Stimulated activated CD4-positive, alpha-beta T cell treated with anti-CD3 and anti-CD28 coated beads, Interleukin-4, amount 100 ng/mL, for 24 hours (primary cell): ENCODE data around the gene SHC3.
"Not testable (repeated sequence)": the region's sequence is repeated elsewhere in the genome, so short reads cannot be mapped to it uniquely, and the experiment has no call there.

Experiments used
- DNase-seq: peaks from one replicate; pipeline ENCODE4 v3.0.0-alpha.2; 2020

SHC3 gene, protein sequence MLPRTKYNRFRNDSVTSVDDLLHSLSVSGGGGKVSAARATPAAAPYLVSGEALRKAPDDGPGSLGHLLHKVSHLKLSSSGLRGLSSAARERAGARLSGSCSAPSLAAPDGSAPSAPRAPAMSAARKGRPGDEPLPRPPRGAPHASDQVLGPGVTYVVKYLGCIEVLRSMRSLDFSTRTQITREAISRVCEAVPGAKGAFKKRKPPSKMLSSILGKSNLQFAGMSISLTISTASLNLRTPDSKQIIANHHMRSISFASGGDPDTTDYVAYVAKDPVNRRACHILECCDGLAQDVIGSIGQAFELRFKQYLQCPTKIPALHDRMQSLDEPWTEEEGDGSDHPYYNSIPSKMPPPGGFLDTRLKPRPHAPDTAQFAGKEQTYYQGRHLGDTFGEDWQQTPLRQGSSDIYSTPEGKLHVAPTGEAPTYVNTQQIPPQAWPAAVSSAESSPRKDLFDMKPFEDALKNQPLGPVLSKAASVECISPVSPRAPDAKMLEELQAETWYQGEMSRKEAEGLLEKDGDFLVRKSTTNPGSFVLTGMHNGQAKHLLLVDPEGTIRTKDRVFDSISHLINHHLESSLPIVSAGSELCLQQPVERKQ

DNA sequence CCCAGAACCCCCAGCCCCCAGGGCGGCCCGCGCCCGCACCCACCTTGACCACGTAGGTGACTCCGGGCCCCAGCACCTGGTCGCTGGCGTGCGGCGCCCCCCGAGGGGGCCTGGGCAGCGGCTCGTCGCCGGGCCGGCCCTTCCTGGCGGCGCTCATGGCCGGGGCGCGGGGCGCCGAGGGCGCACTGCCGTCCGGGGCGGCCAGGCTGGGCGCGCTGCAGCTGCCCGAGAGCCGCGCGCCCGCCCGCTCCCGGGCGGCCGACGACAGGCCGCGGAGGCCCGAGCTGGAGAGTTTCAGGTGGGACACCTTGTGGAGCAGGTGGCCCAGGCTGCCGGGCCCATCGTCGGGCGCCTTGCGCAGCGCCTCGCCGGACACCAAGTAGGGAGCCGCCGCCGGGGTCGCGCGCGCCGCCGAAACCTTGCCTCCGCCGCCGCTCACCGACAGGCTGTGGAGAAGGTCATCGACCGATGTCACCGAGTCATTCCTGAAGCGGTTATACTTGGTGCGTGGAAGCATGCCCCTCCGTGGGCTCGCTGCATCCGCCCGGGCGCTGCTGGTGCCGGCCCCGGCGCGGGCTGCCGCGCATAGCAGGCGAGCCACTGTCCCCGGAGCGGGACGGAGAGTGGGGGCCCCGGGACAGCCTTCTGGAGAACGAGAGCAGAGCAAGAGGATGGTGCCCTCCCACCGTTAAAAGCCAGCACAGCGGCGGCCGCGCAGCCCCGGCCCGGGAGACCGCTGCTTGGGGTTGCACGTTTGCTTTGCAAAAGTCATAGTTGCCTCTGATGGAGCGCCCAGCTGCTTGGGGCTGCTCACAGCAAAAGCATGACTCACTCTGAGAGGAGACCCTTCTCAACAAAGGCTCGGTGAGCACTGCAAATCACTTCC is at the start of gene SHC3:
Gene SHC3 (minus strand): TSS at position 875 of the 886 bp plus-strand sequence. CDS start 358 bp downstream, at position 517.
- no peak for DNase-seq

DNA sequence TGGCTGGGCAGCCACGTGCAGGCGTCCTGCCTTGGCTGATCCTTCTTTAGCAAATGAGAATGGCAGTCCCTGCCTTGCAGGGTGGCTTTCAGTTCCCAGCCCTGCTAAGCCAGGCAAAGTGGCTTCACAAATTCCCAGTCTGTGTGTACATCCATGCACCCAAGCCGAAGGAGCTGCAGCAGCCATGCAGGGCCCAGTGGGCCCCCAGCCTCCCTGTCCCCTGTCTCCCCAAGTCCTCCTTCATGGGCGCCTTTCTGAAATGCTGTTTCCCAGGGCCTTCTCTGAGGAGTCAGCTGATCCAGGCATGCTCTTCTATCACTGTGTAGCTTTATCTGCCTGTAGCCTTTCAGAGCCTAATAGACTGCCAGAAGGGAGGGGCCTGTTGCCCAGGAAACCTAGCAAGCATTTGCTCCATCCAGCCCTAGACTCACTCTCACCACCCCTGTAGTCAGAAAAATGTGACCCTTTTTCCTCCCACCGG is 47.4 kb upstream of the SHC3 start:
- DNase-seq: no peak

DNA sequence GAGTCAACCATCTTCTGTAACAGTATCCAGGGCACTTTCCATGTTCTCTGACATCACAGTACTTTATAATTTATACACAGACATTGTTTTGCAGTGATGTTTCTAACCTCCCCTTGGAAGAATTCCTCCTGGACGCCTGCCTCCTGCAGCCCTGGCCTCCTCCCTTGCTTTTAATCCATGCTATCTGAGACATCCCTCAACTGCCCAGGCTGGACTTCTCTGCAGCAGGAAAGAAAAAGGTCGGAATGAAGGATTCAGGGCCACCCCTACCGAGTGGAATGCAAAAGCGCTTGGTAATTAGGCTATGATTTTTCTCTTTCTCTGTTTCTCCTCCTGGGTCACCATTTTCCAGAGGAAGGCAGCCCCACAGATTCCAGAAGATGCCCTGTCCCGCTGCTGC is 47.0 kb upstream of the SHC3 start:
- no peak for DNase-seq

DNA sequence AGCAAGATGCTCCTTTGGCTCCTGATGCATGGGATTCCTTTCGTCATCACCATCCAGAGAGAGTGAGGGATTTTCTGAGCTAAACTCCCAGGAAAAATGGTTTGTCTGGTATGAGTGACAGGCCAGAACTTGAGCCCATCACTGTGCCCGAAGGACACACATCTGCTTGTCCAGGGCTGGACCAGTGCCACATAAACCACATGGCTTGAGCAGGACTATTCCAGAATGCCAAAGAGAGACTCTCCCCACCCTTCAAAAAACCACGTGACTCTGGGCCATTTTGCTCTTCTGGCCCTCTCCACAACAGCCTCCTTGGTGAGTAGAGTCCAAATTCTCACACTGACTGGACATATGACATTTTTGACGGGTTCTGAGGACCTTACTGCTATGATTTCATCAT is 46.4 kb upstream of the SHC3 start:
- no peak for DNase-seq

DNA sequence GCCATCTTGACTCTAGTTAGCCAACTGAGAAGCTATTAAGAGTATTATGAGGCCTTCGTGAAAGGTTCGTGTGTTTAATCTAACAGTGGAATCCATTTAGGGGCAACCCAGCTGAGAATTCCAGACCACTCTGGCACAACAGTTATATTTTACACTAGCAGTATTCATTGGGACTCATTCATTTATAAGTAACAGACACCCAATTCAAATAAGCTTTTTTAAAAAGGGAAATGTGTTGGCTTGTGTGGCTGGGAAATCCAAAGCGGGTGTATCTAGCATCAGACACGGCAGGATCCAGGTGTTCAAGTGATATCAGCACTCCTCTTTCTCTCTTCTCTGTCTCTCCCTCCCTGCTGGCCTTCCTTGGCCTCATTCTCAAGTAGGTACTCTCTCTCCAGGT is 46.0 kb upstream of the SHC3 start:
- DNase-seq: no peak

DNA sequence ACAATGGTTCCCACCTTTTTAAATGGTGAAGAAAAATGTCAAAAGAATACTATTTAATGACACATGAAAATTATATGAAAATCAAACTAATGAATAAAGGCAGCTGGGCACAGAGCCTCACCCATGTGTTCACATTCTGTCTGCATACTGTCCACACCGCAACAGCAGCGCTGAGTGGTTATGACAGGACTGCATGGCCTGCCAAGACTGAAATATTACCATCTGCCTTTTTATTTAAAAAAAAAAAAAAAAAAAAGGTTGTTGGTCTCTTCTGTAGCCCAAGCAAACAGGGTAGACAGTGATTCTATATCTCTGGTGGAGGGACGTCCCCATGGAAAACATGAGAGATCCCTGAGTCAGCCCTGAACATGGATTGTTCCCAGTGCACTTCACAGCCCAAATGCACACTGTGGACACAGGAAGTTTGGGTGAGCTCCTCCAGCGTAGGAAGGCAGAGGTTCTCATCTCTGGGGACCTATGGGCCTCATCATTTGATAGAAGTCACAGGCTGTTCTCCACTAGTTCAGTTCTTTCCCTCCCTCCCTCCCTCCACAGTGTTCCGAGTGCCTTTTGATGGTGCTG is 44.9 kb upstream of the SHC3 start:
- DNase-seq: no peak

DNA sequence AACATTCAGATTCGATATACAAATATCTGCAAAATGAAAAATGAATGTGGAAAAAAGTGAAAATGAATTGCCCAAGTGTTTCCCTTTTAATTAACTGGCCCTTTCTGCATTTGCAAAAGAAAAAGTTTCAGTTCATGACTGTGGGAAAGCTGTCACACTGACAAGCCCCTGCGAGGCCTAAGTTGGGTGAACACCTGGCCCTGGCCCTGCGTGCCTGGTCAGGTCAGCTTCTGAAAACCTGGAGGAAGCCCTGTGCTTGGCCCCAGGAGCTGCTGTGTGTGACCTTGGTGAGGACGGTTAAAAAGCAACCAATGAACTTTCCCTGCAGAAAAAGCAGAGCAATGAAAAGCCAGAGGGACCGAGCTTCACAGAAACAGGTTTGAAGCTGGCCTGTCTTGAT is 41.0 kb upstream of the SHC3 start:
- DNase-seq: no peak

DNA sequence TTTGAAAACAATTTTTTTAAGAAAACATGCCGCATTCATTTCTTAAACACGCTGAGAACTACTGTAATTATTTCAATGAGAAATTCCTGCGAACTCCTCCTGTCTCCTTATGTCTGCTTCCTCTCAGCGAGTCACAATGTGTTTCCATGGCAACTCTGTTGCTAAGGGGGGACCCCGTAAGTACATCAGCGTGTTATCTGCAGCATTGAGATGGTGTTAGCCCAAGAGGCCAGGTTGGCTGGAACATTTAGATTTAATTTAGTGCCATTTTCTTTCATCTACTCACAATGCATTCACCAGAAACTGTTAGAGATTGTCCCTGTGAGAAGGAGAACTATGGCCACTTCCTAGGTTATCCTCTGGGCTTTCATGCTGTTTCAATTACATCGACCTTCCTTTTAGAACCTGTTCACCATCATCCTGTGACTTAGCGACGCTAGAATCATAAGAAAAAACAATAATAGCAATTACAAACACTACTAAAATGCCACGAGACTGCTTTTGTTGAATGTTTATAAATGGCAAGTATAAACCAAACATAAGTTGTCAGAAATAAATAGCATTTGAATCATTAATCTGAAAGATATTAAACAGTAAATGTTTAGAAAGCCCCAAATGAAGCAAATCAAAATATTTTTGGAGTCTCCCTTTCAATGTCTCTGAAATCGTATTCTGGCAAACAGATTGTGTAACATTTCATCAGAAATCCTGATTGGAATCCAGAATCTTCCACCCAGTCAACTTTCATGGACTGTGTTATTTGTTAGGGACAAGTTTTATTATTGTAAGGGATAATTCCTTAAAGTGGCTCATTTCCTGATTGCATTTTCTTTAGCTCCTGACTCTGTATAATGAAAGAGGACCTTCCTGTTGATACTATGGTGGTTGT is 39.7 kb upstream of the SHC3 start:
- no peak for DNase-seq

DNA sequence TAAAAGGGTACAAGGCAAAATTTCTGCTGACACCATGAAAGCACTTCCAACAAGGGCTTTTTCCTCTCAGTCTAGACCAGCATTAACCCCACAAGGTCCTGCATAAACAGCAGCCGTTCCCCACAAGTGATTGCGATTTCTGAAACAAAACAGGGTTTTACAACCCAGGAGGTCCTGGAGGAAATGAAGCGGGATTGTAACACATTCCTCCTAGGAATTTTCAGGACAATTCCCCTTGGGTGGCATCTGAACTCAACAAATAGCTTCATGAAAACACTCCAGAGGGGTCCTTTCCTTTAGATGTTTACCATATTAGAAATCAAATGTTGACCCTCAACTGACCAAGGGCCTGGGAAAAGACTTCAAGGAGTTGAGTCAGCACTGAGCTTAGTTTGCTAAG is 36.7 kb upstream of the SHC3 start:
- no peak for DNase-seq

DNA sequence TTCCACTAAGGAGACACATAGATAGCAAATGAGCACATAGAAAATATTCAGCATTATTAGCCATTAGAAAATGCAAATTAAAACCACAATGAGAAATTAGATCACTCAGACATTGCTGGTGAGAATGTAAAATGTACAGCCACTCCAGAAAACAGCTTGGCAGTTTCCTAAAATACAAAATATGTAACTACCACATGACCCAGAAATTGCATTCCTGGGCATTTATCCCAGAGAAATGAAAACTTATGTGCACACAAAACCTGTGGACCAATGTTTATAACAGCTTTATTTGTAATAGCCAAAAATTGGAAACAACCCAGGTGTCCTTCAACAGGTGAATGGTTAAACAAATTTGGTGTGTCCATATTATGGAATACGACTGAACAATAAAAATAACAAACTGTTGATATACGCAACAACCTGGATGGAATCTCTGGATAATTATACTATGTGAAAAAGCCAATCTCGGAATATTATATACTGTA is 34.8 kb upstream of the SHC3 start:
- no peak for DNase-seq

DNA sequence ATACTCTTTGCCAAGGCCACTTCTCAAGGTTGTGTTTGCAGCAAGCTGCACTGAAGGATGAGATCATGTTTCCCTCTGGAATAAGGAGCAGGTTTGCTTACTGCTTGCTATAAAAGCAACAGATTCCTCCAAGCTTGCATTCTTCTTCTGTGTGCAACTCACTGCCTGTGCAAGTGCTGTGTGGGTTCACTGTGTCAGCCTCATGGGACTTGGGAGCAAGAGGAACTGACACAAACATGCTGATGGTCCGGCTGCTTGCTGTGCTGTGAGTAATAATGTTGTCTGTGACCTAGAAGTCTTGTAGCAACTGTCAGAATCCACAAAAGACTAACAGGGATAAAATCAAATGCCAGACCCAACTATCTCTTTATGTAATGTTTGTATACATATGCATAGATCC is 33.6 kb upstream of the SHC3 start:
- DNase-seq: no peak

DNA sequence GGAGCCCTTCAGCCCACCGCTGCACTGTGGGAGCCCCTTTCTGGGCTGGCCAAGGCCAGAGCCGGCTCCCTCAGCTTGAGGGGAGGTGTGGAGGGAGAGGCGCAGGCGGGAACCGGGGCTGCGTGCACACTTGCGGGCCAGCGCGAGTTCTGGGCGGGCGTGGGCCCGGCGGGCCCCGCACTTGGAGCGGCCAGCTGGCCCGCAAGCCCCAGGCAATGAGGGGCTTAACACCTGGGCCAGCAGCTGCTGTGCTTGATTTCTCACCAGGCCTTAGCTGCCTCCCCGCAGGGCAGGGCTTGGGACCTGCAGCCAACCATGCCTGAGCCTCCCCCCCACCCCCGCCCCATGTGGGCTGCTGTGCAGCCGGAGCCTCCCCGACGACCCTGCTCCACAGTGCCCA is 30.7 kb upstream of the SHC3 start:
- DNase-seq: not testable (repeated sequence)

DNA sequence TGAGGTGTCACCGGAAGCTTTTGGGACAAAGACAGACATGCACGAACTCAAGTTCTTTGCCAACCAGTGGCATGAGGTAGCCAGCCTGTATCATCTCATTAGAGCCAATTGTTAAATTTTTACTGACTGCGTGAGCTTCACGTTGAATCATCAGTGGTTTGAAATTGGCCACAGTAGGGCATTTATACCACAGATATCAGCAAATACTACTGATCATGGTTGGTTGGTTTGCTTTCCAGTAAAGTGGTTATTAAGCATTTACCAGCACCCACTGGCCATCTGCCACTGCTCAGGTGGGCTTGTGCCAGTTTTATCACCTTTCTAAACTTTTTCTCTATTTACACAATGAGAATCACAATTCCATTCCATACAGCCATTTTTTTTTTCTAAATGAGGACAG is 28.4 kb upstream of the SHC3 start:
- DNase-seq: no peak

DNA sequence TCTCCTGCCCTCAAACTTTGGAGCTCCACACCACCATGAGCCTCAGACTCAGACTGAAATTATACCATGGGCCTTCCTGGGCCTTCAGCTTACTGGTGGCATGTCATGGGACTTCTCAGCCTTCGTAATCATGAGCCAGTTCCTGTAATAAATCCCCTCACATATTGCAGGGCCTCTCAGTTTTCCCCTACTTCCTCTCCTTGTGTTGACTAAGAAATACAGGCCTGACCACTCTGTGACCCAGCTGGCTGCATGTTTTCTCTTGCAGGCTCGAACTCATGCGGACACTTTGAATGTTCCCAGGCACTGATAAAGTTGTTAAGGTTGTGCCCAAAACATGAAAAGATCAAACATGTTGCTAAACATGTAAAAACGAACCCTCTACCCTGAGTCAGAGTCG is 26.2 kb upstream of the SHC3 start:
- DNase-seq: no peak

DNA sequence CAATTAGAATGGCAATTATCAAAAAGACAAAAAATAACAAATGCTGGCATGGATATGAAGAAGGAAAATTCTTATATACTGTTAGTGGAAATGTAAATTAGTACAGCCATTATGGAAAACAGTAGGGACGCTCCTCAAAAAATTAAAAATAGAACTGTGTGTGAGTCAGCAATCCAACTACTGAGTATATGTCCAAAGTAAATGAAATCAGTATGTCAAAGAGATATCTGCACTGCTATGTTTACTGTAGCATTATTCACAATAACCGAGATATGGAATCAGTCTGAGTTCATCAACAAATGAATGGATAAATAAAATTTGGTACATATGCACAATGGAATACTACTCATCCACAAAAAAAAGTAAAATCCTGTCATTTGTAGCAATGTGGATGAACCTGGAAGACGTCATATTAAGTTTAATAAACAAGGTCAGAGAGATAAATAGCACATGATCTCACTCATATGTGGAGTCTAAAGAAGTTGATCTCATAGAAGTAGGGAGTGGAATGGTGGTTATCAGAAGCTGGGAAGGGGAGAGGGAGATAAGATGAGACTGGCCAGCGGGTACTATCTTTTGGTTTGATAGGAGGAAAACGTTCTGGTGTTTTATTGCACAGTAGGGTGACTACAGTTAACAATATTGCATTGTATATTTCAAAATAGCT is 16.6 kb upstream of the SHC3 start:
- no peak for DNase-seq

DNA sequence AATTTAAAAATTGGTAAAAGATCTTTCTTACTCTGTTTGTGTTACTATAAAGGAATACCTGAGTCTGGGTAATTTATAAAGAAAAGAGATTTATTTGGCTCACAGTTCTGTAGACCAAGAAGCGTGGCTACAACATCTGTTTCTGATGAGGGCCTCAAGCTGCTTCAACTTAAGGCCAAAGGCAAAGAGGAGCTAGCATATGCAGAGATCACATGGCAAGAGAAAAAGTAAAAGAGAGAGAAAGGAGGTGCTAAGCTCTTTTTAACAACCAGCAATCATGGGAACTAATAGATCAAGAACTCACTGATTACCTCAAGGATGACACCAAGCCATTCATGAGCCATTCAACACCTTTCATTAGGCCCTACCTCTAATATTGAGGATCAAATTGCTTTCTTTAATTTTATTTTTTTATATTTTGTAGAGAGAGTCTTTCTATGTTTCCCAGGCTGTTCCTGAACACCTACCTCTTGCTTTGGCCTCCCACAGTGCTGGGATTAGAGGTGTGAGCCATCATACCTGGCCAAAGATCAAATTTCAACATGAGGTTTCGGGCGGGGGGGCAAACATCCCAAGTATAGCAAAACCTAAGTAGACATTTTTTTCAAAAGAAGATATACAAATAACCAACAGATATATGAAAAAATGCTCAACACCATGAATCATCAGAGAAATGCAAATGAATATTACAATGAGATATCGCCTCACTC is 16.0 kb upstream of the SHC3 start:
- no peak for DNase-seq

DNA sequence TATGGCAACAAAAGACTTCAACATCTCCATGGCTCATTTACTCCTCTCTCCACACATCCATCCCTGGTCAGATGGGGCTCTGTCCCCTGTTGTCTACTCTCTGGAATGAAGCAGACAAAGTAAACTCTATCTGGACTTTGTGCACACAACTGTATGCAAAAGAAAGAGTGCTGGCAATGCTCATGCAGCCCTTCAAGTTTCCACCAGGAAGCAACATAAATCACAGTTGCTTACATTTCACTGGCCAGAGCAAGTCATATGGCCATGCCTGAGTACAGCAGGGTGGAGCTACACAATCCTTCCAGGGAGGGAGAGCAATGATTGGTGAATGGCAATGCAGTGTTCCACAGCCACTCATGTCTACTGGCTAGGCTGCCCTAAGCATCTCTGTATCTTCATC is 12.4 kb upstream of the SHC3 start:
- no peak for DNase-seq

DNA sequence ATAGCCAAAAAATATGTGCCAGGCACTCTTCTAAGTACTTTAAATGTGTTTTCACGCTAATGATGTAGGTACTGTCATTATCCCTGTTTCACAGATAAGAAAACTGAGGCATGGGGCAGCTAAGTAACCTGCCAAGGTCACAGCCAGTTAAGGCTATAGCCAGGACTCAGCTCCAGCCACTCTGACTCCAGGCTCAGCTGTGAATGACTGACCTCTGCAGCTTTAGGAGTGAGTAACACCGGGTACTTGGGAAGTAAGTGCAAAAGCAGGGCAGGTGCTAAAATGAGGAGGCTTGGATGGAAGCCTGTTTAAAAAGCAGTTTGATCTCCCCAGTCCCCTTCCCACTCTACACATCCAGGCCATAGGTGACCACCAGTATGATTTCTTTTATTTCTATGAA is 10.6 kb upstream of the SHC3 start:
- DNase-seq: no peak

DNA sequence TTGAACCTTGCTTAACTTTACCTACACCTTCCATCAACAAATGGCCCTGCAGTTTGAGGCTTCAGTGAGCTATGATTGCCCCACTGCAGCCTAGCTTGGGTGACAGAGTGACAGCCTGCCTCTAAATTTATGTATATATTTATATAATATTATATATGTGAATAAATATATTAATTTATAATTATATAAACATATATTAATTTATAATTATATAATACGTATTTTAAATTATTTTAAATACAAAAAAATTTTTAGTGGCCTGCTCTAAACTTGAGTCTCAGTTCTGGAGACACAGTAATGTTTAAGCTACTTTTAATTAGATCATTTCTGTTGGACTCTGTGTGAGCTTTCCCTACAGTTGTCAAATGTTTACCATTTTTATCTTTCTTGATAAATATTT is 9.3 kb upstream of the SHC3 start:
- no peak for DNase-seq

DNA sequence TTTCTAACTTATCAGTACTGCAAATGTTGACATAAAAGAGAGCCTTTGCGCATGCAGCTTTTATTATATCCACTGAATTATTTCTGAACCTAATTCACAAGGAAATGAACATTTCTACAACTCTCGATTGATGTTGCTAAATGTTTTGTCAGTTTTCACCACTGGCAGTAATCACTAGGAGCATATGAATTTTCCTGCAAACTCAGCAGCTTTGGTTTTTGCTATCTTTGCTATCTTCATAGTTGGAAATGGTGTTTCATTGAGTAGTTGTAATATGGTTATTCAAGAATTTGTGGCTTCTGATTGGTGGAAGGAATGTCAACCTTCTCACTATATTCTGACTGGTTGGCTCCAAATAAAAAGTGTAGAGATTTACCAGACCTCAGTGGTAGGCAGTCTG is 8.9 kb upstream of the SHC3 start:
- DNase-seq: no peak

DNA sequence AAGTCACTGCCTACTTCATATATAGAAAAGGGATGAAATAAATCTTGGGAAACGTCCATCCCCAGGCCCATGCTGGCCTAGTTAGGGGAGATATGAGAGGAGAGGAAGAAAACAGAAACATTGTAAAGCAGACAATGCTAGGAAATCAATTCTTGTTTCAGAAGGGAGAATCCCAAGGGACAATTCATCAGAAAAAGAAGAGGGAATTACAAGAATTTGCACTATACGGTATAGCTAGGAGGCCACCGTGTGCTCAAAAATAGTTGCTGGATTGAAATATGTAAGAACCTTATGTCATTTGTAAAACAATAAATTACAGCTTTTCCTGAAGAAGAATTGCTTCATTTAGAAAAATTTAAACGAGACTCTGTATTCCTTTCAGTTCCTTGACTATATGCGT is 8.3 kb upstream of the SHC3 start:
- DNase-seq: no peak
